Measurements from ENCODE around the gene WDR4. TPM values are rescaled to one million over a fixed set of nuclear protein-coding genes. Genes with fewer than 3 reads are reported as not detected.
"Not testable (repeated sequence)": the region's sequence is repeated elsewhere in the genome, so short reads cannot be mapped to it uniquely, and the experiment has no call there.

Gene WDR4
- total and polyA plus RNA-seq, 7 experiments from 2014 or later = 10.4 to 39.1 (median 29.2) TPM

DNA sequence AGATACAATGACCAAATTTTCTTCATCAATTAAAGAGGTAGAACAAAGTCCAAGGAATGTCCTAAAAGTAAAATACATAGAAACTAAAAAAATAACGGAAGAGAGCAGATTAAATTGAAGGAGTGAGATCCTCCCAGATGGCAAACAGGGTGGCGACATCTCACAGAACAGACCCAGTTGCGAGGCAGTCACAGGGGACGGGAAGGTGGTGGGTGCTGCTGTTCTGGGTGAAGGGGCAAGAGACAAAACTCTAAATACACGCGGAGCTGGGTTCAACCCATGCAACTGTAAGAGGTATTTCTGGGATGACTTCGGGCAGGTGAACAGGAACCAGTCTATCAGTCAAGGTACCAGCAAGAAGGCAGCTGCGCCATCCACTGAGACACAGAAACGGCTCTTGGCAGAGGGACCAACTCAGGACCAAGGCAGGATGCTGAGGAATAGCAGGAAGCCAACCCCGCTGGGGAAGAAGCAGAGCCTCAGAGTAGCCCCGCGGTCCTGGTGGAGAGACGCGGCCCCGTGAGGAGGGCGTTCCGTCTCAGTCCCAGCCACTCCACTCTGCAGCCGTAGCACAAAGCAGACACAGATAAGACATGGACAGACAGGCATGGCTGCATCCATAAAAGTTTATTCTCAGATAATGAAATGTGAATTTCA, 32.2 kb downstream of the WDR4 start:
- H3K27me3 Mint-ChIP-seq = no peaks in the 10 kb centered on the region
- H3K4me3 ChIP-seq (ENCODE audit: low read length) = no peak overlapping the region
- H3K4me1 ChIP-seq (ENCODE audit: control insufficient read depth in 2 of 2, insufficient read depth in 2 of 2, low read length in 2 of 2) = no peaks in the 10 kb centered on the region
- peaks cover 0 to 8% (median 5%) of the 10 kb centered on the region in 7 donors for H3K4me1 Mint-ChIP-seq
- peaks cover 0 to 2% (median 0%) of the 10 kb centered on the region in 11 donors for H3K9me3 Mint-ChIP-seq
- H3K27ac ChIP-seq (ENCODE audit: low read depth, low read length) = no peak overlapping the region
- intact Hi-C loops (cut with micrococcal nuclease) = no loop called here
- H3K27ac Mint-ChIP-seq = no peak overlapping the region
- no peak overlapping the region for H3K4me3 Mint-ChIP-seq
- ATAC-seq (no peak), DNase-seq (no peak)
- no peaks in the 10 kb centered on the region for H3K27me3 ChIP-seq (ENCODE audit: control insufficient read depth in 2 of 2, insufficient read depth in 2 of 2, low read length in 2 of 2)
- POLR2A ChIA-PET = no interaction called here
- H3K9me3 ChIP-seq (ENCODE audit: control insufficient read depth in 2 of 3, low read length in 3 of 3) = no peaks in the 10 kb centered on the region
- CTCF ChIA-PET = no interaction called here
- peaks cover 0 to 82% (median 12%) of the 10 kb centered on the region in 3 experiments for H3K36me3 ChIP-seq (ENCODE audit: control insufficient read depth in 2 of 3, insufficient read depth in 3 of 3, low read length in 3 of 3)
- H3K36me3 Mint-ChIP-seq = peaks cover 16 to 54% (median 24%) of the 10 kb centered on the region in 5 donors

DNA sequence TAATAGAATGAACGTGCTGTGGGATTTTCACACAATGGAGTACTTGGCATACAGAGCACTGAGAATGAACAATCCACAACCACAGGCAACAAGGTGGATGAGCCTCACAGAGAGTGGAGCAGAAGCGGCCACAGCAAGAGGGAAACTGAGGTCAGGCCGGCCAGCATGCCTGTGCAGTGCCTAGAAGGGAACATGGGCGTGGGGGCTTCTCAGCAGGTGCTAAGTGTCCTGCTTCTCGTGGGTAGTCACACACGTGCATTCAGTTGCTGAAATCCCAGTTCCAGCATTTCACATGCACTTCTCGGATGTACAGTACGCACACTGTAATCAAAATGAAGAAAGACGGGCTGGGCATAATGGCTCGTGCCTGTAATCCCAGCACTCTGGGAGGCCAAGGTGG, 33.1 kb downstream of the WDR4 start:
- POLR2A ChIA-PET = no interaction called here
- Histone ChIP-seq H3K27me3 (ENCODE audit: control insufficient read depth in 2 of 2, insufficient read depth in 2 of 2, low read length in 2 of 2) (no peaks in the 10 kb centered on the region), H3K36me3 (ENCODE audit: control insufficient read depth in 2 of 3, insufficient read depth in 3 of 3, low read length in 3 of 3) (peaks cover 0 to 81% (median 11%) of the 10 kb centered on the region in 3 experiments), H3K9me3 (ENCODE audit: control insufficient read depth in 2 of 3, low read length in 3 of 3) (no peaks in the 10 kb centered on the region), H3K27ac (ENCODE audit: low read depth, low read length) (no peak overlapping the region), H3K4me3 (ENCODE audit: low read length) (no peak overlapping the region), H3K4me1 (ENCODE audit: control insufficient read depth in 2 of 2, insufficient read depth in 2 of 2, low read length in 2 of 2) (no peaks in the 10 kb centered on the region)
- H3K4me3 Mint-ChIP-seq = no peak overlapping the region
- H3K4me1 Mint-ChIP-seq = peaks cover 0 to 8% (median 5%) of the 10 kb centered on the region in 7 donors
- DNase-seq (no peak), ATAC-seq (no peak)
- CTCF ChIA-PET = no interaction called here
- H3K36me3 Mint-ChIP-seq = peaks cover 16 to 54% (median 24%) of the 10 kb centered on the region in 5 donors
- no peak overlapping the region for H3K27ac Mint-ChIP-seq
- intact Hi-C loops (cut with micrococcal nuclease) = no loop called here
- H3K9me3 Mint-ChIP-seq = peaks cover 0 to 2% (median 0%) of the 10 kb centered on the region in 11 donors
- H3K27me3 Mint-ChIP-seq = no peaks in the 10 kb centered on the region

DNA sequence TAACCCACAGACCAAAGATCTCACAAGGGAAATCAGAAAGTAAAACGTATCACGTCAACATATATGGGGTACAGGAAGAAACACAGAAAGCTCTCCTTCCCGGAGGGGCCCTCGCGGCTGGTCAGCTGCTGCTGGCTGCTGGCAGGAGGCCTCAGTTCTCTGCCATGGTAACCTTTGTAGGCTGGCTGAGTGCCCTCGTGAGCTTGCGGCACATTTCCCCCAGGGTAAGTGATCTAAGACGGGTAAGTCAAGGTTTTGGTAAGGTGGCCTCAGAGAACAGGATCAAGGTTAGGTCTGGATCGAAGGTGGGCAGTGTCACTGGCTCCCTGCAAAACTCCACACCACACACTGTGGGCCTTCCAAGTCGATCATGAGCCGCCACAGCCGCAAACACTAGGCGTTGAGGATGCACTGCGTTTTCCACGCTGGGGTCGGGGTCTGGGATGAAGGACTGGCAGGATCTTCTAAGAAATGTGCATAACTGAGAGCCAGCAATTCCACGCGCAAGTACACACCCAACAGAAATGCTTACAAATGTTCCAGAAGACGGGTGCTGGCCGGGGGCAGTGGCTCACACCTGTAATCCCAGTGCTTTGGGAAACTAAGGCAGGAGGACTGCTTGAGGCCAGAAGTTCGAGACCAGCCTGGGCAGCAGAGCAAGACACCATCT, 33.9 kb downstream of the WDR4 start:
- Histone ChIP-seq H3K4me1 (ENCODE audit: control insufficient read depth in 2 of 2, insufficient read depth in 2 of 2, low read length in 2 of 2) (no peaks in the 10 kb centered on the region), H3K4me3 (ENCODE audit: low read length) (no peak overlapping the region), H3K27me3 (ENCODE audit: control insufficient read depth in 2 of 2, insufficient read depth in 2 of 2, low read length in 2 of 2) (no peaks in the 10 kb centered on the region), H3K36me3 (ENCODE audit: control insufficient read depth in 2 of 3, insufficient read depth in 3 of 3, low read length in 3 of 3) (peaks cover 3 to 81% (median 11%) of the 10 kb centered on the region in 3 experiments), H3K27ac (ENCODE audit: low read depth, low read length) (no peak overlapping the region), H3K9me3 (ENCODE audit: control insufficient read depth in 2 of 3, low read length in 3 of 3) (no peaks in the 10 kb centered on the region)
- ATAC-seq = no peak
- intact Hi-C loops (cut with micrococcal nuclease) = no loop called here
- Mint-ChIP-seq H3K36me3 (peaks cover 16 to 54% (median 24%) of the 10 kb centered on the region in 5 donors), H3K27me3 (no peaks in the 10 kb centered on the region), H3K4me1 (peaks cover 0 to 8% (median 3%) of the 10 kb centered on the region in 7 donors), H3K4me3 (no peak overlapping the region), H3K9me3 (peaks cover 0 to 2% (median 0%) of the 10 kb centered on the region in 11 donors), H3K27ac (peak overlapping the region in 3 of 9 donors; percentile 56 to 63 (median 62))
- no peak for DNase-seq
- ChIA-PET CTCF (no interaction called here), POLR2A (no interaction called here)

DNA sequence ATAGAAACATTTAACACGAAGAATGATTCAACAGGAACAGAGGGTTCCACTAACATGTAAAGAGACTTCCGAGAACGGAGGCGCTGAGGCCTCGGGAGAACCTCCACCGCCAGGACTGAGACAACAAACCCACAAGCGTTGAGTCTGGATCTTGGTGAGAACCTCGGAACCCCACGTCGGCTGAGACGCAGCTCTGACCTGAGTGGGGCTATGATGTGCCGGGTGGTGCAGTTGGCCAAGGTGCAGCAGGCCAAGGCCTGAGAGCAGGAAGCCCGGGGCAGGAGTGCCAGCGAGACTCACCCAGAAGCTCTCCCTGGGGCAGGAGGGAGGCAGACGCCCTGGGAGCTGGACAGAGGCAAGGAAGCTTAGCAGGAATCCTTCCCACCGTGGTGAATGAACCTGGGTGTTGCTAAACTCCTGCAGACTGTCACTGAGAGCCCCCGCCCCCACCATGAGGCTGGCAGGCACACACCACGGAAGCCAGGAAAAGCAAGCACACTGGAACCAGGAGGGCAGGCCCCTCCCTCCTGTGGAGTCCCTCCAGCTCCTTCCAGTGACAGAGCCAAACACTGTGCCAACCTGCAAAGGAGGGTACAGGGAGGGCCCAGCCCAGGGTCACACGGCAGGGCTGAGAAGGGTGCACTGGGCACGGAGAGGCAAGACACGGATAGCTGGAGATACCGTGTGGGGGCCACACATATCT, 34.8 kb downstream of the WDR4 start:
- peak overlapping the region in 2 of 9 donors; percentile 36 to 63 for H3K27ac Mint-ChIP-seq
- no peaks in the 10 kb centered on the region for H3K27me3 ChIP-seq (ENCODE audit: control insufficient read depth in 2 of 2, insufficient read depth in 2 of 2, low read length in 2 of 2)
- no peak for ATAC-seq
- H3K9me3 Mint-ChIP-seq = peaks cover 0 to 2% (median 0%) of the 10 kb centered on the region in 11 donors
- H3K4me3 Mint-ChIP-seq = no peak overlapping the region
- peaks cover 3 to 81% (median 11%) of the 10 kb centered on the region in 3 experiments for H3K36me3 ChIP-seq (ENCODE audit: control insufficient read depth in 2 of 3, insufficient read depth in 3 of 3, low read length in 3 of 3)
- no peaks in the 10 kb centered on the region for H3K4me1 ChIP-seq (ENCODE audit: control insufficient read depth in 2 of 2, insufficient read depth in 2 of 2, low read length in 2 of 2)
- ChIA-PET POLR2A (no interaction called here), CTCF (no interaction called here)
- H3K9me3 ChIP-seq (ENCODE audit: control insufficient read depth in 2 of 3, low read length in 3 of 3) = no peaks in the 10 kb centered on the region
- no peaks in the 10 kb centered on the region for H3K27me3 Mint-ChIP-seq
- H3K4me3 ChIP-seq (ENCODE audit: low read length) = no peak overlapping the region
- no peak overlapping the region for H3K27ac ChIP-seq (ENCODE audit: low read depth, low read length)
- H3K36me3 Mint-ChIP-seq = peaks cover 16 to 51% (median 24%) of the 10 kb centered on the region in 5 donors
- H3K4me1 Mint-ChIP-seq = peaks cover 0 to 8% (median 3%) of the 10 kb centered on the region in 7 donors
- DNase-seq = no peak
- intact Hi-C loops (cut with micrococcal nuclease) = no loop called here

DNA sequence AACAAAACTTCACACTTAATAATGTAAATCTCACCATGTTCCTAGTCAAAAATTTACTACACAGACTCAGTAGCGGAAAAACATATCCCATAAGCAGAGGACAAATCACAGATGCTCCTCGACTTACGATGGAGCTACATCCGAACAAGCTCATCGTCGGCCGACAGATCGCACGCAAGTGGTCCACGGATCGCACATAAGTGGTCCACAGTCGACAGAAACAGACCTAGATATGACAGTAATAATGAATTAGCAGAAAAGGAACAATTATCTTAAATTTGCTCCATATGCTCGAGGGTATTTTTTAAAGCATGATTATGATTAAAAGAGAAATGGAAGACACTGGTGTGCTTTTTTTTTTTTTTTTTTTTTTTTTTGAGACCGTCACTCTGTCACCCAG, 36.3 kb downstream of the WDR4 start:
- ChIA-PET POLR2A (no interaction called here), CTCF (no interaction called here)
- peak overlapping the region in 2 of 9 donors; percentile 19 to 39 for H3K27ac Mint-ChIP-seq
- Histone ChIP-seq H3K4me1 (ENCODE audit: control insufficient read depth in 2 of 2, insufficient read depth in 2 of 2, low read length in 2 of 2) (no peaks in the 10 kb centered on the region), H3K9me3 (ENCODE audit: control insufficient read depth in 2 of 3, low read length in 3 of 3) (no peaks in the 10 kb centered on the region), H3K27me3 (ENCODE audit: control insufficient read depth in 2 of 2, insufficient read depth in 2 of 2, low read length in 2 of 2) (no peaks in the 10 kb centered on the region), H3K36me3 (ENCODE audit: control insufficient read depth in 2 of 3, insufficient read depth in 3 of 3, low read length in 3 of 3) (peaks cover 3 to 82% (median 9%) of the 10 kb centered on the region in 3 experiments), H3K4me3 (ENCODE audit: low read length) (no peak overlapping the region), H3K27ac (ENCODE audit: low read depth, low read length) (no peak overlapping the region)
- peaks cover 8 to 37% (median 13%) of the 10 kb centered on the region in 5 donors for H3K36me3 Mint-ChIP-seq
- H3K9me3 Mint-ChIP-seq = peaks cover 0 to 2% (median 0%) of the 10 kb centered on the region in 11 donors
- H3K27me3 Mint-ChIP-seq = no peaks in the 10 kb centered on the region
- peaks cover 0 to 3% (median 0%) of the 10 kb centered on the region in 7 donors for H3K4me1 Mint-ChIP-seq
- H3K4me3 Mint-ChIP-seq = no peak overlapping the region
- intact Hi-C loops (cut with micrococcal nuclease) = no loop called here
- ATAC-seq (no peak), DNase-seq (no peak)

DNA sequence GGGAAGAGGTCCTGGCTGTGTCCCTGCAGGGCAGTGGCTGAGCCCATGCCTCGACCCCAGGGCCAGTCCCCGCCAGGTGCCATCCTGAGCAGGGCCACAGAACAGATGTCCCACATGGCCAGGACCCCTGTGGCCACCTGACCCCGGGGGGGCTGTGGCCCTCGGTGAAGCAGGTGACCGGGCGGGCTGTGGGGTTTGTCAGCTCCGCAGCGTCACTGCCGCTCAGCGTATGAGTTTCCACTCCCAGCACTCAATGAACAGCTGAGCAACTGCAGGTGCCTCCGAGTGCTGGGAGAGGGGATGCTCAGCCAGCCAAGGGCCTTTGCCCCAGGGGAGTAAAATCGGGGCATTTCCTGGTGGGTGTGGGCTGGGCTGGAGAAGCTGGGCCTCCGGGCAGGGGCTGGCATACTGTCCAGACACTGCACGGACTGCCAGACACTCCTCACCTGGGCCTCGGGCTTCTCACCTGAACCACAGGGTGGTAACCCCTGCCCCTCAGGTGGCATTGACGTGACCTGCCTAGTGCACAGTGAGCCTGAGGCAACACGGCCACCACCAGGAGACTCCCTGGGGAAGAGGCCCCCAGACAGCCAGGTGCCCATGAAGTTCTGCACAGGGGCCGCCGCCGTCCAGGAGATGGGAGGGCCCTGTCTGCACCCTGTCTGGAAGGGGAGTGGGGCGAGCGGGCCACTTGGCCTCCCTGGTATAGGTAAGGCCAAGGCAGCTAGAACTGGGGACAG, 37.3 kb downstream of the WDR4 start:
- H3K4me1 Mint-ChIP-seq, H3K27me3 Mint-ChIP-seq, CTCF ChIA-PET: not testable (repeated sequence)

More for the DNA sequence above, 37.3 kb downstream of the WDR4 start:
- DNase-seq; intact Hi-C loops (cut with micrococcal nuclease); POLR2A ChIA-PET; H3K9me3 Mint-ChIP-seq; H3K27ac ChIP-seq (ENCODE audit: low read depth, low read length); H3K4me1 ChIP-seq (ENCODE audit: control insufficient read depth in 2 of 2, insufficient read depth in 2 of 2, low read length in 2 of 2); ATAC-seq; H3K4me3 ChIP-seq (ENCODE audit: low read length); H3K27ac Mint-ChIP-seq; H3K9me3 ChIP-seq (ENCODE audit: control insufficient read depth in 2 of 3, low read length in 3 of 3); H3K4me3 Mint-ChIP-seq; H3K27me3 ChIP-seq (ENCODE audit: control insufficient read depth in 2 of 2, insufficient read depth in 2 of 2, low read length in 2 of 2): not testable (repeated sequence)
- peaks cover 8 to 33% (median 13%) of the 10 kb centered on the region in 5 donors for H3K36me3 Mint-ChIP-seq
- peaks cover 3 to 72% (median 8%) of the 10 kb centered on the region in 3 experiments for H3K36me3 ChIP-seq (ENCODE audit: control insufficient read depth in 2 of 3, insufficient read depth in 3 of 3, low read length in 3 of 3)
